IPS-18a (cell line): ENCODE results near the gene TEX261.
A peak's percentile ranks its signal among the peaks of the same experiment; 100 is the strongest.

Experiments
- H3K27ac ChIP-seq: one replicate; pipeline ENCODE4 v1.5.1; 2013; ENCODE audit warnings: low read length
- H3K27me3 ChIP-seq: one replicate; pipeline ENCODE4 v1.6.1; 2013; ENCODE audit warnings: mild to moderate bottlenecking, low read length; ENCODE audit not compliant: control insufficient read depth, insufficient read depth
- H3K36me3 ChIP-seq: one replicate; pipeline ENCODE4 v1.6.1; 2013; ENCODE audit warnings: low read depth, low read length; ENCODE audit not compliant: control insufficient read depth
- H3K4me1 ChIP-seq: one replicate; pipeline ENCODE4 v1.6.1; 2013; ENCODE audit warnings: low read depth, low read length; ENCODE audit not compliant: control insufficient read depth
- H3K4me3 ChIP-seq: one replicate; pipeline ENCODE4 v1.5.1; 2013; ENCODE audit warnings: low read length
- H3K9ac ChIP-seq: one replicate; pipeline ENCODE4 v1.6.1; 2013; ENCODE audit warnings: mild to moderate bottlenecking, low read length, moderate library complexity
- H3K9me3 ChIP-seq: one replicate; pipeline ENCODE4 v1.6.1; 2013; ENCODE audit warnings: low read depth, low read length; ENCODE audit not compliant: control insufficient read depth

Gene TEX261

DNA sequence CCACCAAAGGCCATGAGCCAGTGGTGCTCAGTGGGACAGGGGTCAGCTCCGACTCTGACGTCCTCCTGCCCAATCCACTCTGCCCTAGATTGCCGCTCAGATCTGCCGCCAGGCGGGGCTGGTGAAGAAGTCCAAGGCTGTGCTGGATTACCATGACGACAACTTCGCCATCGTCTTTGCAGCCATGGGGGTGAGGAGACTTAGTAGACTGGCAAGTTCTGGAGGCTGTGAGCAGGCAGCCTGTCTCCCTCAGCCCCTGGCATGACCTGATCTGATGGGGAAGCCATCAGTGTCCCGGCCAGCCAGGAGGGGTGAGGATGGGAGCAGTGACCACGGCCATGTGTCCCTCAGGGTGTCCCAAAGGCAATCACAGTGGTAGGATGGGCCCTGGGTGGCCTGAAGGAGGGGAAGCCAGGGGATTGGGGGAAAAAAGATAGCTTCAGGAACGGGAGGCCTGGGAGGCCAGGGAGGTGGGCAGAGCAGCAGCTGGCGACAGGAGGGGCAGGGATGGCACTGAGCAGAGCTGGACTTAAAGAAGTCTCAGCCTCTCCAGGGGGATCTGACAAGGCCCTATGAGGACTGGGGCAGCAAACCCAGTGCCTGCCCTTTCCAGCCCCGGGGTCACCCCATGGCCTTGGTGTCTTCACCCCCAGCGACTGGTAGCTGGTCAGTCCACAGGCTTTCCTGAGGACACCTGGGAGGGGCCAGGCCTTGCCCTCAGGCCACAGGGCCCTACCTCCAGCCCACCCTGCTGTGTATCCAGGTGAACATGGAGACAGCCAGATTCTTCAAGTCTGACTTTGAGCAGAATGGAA lies 33.6 kb downstream of the TEX261 start:
- no peak overlapping the region for H3K4me3 ChIP-seq
- peaks cover 40% of the 10 kb centered on the region for H3K27me3 ChIP-seq
- H3K4me1 ChIP-seq: no peaks in the 10 kb centered on the region
- H3K9ac ChIP-seq: no peak overlapping the region
- no peak overlapping the region for H3K27ac ChIP-seq
- no peaks in the 10 kb centered on the region for H3K9me3 ChIP-seq
- no peaks in the 10 kb centered on the region for H3K36me3 ChIP-seq

DNA sequence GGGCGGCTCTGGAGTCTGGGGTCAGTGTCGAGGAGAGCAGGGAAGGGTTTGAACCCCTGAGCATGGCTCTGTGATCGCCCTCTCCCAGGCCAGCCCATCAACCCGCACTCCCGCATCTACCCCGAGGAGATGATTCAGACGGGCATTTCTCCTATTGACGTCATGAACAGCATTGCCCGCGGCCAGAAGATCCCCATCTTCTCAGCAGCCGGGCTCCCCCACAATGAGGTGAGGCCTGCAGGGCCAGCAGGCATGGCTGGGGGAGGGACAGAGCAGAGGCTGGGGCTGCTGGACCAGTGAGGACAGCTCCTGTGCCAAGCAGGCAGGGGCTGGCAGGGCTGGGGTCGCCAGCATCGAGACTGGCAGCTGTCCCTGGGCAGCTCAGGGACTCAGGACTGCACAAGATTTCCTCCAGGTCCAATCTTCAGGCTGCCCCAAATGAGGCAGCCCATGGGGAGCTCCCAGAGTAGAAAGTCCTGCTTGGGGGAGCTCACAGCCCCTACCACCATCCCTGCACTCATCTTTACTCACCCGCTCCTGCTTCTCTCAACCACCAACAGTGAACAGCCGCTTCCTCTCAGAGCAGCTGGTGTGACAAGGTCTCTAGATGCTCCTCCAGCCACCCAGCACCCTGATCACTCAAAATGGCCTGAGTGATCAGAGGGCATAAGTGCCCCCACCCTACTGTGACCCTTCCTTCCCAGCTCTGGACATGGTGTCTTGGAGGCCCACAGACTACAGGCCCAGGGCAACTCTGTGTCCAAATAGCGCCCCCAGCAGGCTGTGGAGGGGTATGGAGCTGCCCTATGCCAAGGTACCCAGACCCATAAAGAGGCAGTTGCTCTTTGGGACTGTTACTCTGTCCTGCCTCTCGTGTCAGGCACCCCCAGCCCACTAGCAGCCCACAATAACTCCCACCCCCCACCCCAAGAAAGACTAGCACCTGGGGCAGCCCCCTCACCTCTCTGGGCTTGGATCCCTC lies 34.5 kb downstream of the TEX261 start:
- no peaks in the 10 kb centered on the region for H3K4me1 ChIP-seq
- H3K4me3 ChIP-seq: no peak overlapping the region
- no peak overlapping the region for H3K9ac ChIP-seq
- H3K27ac ChIP-seq: no peak overlapping the region
- peaks cover 39% of the 10 kb centered on the region for H3K27me3 ChIP-seq
- H3K9me3 ChIP-seq: no peaks in the 10 kb centered on the region
- H3K36me3 ChIP-seq: no peaks in the 10 kb centered on the region

DNA sequence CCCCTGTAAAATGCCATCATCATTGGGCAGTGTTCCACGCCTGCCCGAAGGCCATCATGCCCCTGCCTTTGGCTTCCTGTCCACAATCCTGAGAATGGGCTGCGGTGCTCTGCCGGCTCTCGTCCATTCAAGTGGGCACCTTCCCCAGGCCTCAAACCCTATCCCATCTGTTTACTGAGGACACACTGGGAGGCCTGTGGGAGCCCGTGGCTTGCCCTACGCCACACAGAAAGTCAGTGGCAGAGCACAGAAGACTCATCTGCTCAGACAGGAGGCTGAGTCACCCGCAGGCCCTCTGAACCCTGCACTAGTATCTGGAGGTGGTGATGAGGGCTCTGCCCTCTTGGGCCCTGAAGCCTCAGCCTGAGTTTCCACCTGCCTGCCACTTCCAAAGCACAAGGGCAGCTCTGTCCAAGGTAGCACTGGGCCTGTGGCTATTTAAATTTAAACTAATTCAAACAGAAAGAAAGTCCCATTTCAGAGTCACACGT lies 35.4 kb downstream of the TEX261 start:
- Histone ChIP-seq H3K4me3 (no peak overlapping the region), H3K4me1 (no peaks in the 10 kb centered on the region), H3K36me3 (no peaks in the 10 kb centered on the region), H3K9ac (no peak overlapping the region), H3K27me3 (peaks cover 37% of the 10 kb centered on the region), H3K9me3 (no peaks in the 10 kb centered on the region), H3K27ac (no peak overlapping the region)

DNA sequence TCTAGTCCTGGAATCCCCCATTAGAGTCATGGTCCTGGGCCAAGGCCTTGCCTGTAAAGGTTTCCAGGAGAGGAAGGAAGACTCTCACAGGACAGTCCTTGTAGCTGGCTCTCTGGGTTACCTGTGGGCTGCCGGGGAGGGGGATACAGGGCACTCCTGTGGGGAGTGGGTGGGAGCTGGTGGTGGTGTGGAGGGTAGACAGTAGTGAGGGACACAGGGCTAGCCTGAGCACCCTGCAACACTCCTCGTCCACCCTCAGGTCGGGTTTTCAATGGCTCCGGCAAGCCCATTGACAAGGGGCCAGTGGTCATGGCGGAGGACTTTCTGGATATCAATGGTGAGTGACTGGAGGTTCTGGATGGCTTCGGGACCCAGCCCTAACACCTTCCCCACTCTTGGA lies 35.9 kb downstream of the TEX261 start:
- Histone ChIP-seq H3K9ac (no peak overlapping the region), H3K9me3 (no peaks in the 10 kb centered on the region), H3K36me3 (no peaks in the 10 kb centered on the region), H3K4me1 (no peaks in the 10 kb centered on the region), H3K4me3 (no peak overlapping the region), H3K27ac (no peak overlapping the region), H3K27me3 (peaks cover 37% of the 10 kb centered on the region)

DNA sequence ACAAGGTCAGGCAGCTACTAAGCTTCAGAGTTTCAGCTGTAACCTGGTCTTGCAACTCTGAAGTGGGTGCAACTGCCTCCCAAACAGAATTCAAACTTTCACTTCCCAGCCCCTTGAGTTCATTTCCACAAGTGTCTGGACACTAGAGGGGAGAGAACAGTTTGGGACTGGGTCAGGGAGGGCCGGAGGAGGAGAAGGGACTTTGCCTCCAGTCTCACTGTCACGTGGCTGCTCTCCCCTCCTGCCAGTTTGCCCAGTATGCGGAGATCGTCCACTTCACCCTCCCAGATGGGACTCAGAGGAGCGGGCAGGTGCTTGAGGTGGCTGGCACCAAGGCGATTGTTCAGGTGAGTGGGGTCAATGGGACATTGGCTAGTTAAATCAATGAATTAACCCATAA lies 36.9 kb downstream of the TEX261 start:
- Histone ChIP-seq H3K27ac (no peak overlapping the region), H3K9me3 (no peaks in the 10 kb centered on the region), H3K36me3 (no peaks in the 10 kb centered on the region), H3K4me1 (no peaks in the 10 kb centered on the region), H3K9ac (no peak overlapping the region), H3K4me3 (no peak overlapping the region), H3K27me3 (peaks cover 35% of the 10 kb centered on the region)

DNA sequence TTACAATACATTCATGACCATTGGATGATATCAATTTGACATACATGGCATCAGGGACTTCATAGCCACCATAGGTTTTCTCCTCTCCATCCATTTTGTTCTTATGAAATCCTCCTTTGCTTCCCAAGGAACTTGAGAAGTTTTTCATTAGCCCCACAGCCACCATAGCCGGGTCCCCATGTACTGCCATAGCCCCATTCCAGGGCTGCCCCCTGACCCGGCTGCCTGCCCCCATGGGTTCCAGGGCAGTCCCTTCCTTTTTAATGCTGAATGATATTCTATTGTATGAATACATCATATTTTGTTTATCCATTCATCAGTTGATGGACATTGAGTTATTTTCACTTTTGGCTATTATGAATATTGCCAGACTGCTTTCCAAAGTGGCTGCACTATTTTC lies 38.5 kb downstream of the TEX261 start:
- Histone ChIP-seq H3K4me3 (no peak overlapping the region), H3K27me3 (peaks cover 34% of the 10 kb centered on the region), H3K9ac (no peak overlapping the region), H3K4me1 (no peaks in the 10 kb centered on the region), H3K9me3 (no peaks in the 10 kb centered on the region), H3K36me3 (no peaks in the 10 kb centered on the region), H3K27ac (no peak overlapping the region)

DNA sequence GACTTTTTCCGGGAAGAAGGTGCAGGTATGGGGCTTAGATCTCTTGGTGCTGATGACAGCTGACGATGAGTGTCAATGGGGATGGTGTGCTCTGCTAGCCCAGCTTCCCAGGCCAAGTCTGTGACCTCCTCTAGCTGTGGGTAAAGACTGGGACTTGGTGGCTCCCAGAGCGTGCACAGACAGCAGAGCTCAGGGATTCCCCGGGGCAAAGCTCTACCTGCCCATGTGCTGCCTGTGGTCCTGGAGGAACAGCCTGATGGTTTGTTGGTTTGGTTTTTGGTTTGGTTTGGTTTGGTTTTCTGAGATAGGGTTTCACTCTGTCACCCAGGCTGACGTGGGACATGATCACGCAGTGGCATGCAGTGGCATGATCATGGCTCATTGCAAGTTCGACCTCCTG lies 39.8 kb downstream of the TEX261 start:
- Histone ChIP-seq H3K9ac (no peak overlapping the region), H3K4me1 (no peaks in the 10 kb centered on the region), H3K4me3 (no peak overlapping the region), H3K27ac (no peak overlapping the region), H3K9me3 (no peaks in the 10 kb centered on the region), H3K27me3 (peaks cover 34% of the 10 kb centered on the region), H3K36me3 (no peaks in the 10 kb centered on the region)

DNA sequence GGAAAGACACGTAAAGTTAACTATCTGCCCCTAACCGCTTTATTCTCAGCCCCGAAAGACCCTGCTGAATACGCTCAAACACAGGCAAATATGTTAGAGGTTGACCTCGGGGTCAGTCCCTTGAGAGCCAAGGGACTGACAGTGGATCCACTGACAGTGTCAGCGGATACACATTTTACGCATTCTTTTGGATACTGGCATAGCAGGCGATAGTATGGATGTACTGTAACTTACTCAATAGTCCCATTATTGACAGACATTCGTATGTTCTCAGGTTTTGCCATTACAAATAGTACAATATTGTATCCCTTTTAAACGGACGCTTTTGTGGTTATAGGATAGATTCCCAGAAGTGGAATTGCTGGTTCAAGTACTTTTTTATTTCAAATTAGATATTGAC lies 45.6 kb downstream of the TEX261 start:
- peaks cover 69% of the 10 kb centered on the region for H3K27me3 ChIP-seq

DNA sequence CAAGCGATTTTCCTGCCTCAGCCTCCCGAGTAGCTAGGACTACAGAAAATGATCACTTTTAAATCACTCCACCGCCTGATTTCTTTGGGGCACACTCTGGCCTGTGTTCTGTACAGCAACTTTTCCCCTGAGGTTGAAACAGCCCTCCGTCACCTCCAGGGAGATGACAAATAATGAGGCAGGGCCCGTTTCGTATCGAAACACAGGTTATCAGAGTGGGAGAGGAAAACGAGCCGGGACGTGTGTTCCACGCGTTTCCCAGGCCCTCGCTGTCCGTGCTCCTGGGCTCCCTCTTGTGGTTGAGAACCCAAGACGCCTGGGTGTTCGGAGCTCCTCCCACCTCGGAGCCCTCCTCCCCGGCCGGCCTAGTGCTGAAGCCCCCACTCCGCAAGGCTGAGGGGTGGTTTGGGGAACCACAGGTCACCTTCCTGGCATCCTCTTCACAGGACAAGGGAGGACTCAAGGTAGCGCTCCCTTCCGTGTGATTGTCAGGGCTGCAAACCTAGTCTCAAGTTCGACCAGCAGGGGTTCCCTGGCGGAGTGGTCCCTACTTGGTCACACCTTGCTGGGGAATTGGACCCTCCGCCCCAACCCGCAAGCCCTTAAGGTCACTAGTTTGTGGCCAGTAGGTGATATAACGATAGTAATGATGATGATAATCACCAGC lies 46.2 kb downstream of the TEX261 start:
- Histone ChIP-seq H3K4me1 (peaks cover 2% of the 10 kb centered on the region), H3K36me3 (no peaks in the 10 kb centered on the region), H3K27me3 (peaks cover 68% of the 10 kb centered on the region), H3K9me3 (no peaks in the 10 kb centered on the region), H3K4me3 (peak overlapping the region; percentile 45), H3K9ac (no peak overlapping the region), H3K27ac (no peak overlapping the region)

More for the DNA sequence above, 45.6 kb downstream of the TEX261 start:
- Histone ChIP-seq H3K36me3 (no peaks in the 10 kb centered on the region), H3K4me3 (peak overlapping the region; percentile 45), H3K9ac (no peak overlapping the region), H3K27ac (no peak overlapping the region), H3K4me1 (no peaks in the 10 kb centered on the region), H3K9me3 (no peaks in the 10 kb centered on the region)

DNA sequence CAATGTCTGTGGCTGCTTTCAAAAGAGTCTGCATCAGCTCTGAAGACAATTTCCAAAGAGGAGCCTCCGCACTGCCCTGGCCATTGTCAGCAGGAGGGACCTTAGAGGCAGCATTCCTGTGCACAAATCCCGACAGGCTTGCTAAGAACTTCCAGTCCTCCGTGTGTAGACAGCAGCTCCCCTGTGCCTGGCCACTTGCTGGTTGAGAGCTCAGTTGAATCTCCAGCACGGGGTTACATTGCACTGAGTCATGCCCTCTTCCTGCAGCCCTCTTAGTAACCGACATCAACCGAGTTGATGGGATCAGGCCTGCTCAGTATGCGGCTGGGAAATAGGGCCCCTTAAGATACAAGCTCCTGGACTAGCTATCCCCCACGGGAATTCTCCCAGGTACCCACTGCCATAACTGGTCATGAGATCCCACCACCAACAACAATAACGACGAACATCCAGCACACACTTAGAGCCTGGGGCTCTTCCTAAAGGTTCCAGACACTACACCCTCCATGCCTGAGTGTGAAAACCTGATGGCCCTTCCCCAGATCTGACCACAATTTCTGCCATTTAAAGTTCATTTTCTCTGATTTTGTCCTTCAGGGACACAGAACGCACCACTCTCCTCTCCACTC lies 47.0 kb downstream of the TEX261 start:
- H3K36me3 ChIP-seq: no peaks in the 10 kb centered on the region
- no peak overlapping the region for H3K4me3 ChIP-seq
- no peak overlapping the region for H3K27ac ChIP-seq
- peaks cover 62% of the 10 kb centered on the region for H3K27me3 ChIP-seq
- no peak overlapping the region for H3K9ac ChIP-seq
- H3K4me1 ChIP-seq: peaks cover 10% of the 10 kb centered on the region
- H3K9me3 ChIP-seq: no peaks in the 10 kb centered on the region
